Measurements from ENCODE around the gene L1CAM. TPM values are rescaled to one million over a fixed set of nuclear protein-coding genes. Genes with fewer than 3 reads are reported as not detected.

The L1CAM gene
- total and polyA plus RNA-seq, 9 of the 15 experiments (the other 6 are each of a cell fraction or from before 2014, with no cell fraction given) = 0.09 to 0.86 (median 0.26) TPM; not detected in 3

DNA sequence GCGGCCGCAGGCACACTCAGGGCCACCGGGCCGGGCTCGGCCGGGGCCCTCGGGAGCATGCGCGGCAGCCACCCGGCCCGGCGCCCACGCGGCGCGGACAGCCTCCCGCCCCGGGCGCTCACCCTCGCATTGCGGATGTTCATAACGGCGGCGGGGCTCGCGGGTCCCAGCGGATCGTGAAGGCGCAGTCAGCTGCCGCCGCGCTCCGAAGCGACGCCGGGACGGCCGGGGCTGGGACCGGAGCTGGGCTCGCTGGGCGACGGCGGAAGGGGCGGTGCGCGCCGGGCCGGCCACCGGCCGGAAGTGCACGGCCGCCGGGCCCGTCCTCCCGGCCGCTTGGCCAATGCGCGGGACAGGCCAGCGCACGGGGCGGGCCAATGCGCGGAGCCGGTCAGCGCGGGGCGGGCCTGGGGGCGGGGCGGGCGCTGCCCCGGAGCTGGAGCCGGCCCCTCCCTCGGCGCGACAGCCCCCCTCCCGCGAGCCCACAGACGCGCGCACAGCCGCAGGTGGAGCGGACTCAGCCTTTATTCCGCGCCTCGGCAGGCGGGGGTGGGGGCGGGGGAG lies 48.9 kb upstream of the L1CAM start, which contains the start of gene NAA10 (continued):
- TF ChIP-seq, protein P1, sequence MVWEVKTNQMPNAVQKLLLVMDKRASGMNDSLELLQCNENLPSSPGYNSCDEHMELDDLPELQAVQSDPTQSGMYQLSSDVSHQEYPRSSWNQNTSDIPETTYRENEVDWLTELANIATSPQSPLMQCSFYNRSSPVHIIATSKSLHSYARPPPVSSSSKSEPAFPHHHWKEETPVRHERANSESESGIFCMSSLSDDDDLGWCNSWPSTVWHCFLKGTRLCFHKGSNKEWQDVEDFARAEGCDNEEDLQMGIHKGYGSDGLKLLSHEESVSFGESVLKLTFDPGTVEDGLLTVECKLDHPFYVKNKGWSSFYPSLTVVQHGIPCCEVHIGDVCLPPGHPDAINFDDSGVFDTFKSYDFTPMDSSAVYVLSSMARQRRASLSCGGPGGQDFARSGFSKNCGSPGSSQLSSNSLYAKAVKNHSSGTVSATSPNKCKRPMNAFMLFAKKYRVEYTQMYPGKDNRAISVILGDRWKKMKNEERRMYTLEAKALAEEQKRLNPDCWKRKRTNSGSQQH (CRISPR knock-in tag; IDR thresholded peaks at IDR 0.05) = no peak
- no peak for TF ChIP-seq MCM2 (IDR thresholded peaks at IDR 0.05; ENCODE audit: low read depth)
- TF ChIP-seq, protein P2, sequence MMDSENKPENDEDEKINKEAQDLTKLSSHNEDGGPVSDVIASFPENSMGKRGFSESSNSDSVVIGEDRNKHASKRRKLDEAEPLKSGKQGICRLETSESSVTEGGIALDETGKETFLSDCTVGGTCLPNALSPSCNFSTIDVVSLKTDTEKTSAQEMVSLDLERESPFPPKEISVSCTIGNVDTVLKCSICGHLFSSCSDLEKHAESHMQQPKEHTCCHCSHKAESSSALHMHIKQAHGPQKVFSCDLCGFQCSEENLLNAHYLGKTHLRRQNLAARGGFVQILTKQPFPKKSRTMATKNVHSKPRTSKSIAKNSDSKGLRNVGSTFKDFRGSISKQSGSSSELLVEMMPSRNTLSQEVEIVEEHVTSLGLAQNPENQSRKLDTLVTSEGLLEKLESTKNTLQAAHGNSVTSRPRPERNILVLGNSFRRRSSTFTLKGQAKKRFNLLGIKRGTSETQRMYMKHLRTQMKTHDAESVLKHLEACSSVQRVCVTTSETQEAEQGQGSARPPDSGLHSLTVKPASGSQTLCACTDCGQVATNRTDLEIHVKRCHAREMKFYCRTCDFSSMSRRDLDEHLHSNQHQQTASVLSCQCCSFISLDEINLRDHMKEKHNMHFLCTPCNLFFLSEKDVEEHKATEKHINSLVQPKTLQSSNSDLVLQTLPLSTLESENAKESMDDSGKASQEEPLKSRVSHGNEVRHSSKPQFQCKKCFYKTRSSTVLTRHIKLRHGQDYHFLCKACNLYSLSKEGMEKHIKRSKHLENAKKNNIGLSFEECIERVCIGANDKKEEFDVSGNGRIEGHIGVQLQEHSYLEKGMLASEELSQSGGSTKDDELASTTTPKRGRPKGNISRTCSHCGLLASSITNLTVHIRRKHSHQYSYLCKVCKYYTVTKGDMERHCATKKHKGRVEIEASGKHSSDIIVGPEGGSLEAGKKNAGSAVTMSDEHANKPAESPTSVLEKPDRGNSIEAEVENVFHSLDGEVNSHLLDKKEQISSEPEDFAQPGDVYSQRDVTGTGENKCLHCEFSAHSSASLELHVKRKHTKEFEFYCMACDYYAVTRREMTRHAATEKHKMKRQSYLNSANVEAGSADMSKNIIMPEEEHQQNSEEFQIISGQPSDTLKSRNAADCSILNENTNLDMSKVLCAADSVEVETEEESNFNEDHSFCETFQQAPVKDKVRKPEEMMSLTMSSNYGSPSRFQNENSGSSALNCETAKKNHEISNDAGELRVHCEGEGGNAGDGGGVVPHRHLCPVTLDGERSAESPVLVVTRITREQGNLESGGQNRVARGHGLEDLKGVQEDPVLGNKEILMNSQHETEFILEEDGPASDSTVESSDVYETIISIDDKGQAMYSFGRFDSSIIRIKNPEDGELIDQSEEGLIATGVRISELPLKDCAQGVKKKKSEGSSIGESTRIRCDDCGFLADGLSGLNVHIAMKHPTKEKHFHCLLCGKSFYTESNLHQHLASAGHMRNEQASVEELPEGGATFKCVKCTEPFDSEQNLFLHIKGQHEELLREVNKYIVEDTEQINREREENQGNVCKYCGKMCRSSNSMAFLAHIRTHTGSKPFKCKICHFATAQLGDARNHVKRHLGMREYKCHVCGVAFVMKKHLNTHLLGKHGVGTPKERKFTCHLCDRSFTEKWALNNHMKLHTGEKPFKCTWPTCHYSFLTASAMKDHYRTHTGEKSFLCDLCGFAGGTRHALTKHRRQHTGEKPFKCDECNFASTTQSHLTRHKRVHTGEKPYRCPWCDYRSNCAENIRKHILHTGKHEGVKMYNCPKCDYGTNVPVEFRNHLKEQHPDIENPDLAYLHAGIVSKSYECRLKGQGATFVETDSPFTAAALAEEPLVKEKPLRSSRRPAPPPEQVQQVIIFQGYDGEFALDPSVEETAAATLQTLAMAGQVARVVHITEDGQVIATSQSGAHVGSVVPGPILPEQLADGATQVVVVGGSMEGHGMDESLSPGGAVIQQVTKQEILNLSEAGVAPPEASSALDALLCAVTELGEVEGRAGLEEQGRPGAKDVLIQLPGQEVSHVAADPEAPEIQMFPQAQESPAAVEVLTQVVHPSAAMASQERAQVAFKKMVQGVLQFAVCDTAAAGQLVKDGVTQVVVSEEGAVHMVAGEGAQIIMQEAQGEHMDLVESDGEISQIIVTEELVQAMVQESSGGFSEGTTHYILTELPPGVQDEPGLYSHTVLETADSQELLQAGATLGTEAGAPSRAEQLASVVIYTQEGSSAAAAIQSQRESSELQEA (IDR thresholded peaks at IDR 0.05; ENCODE audit: low read depth) = no peak
- TF ChIP-seq SUPT5H (IDR thresholded peaks at IDR 0.05) = no peak
- TF ChIP-seq, protein P3, sequence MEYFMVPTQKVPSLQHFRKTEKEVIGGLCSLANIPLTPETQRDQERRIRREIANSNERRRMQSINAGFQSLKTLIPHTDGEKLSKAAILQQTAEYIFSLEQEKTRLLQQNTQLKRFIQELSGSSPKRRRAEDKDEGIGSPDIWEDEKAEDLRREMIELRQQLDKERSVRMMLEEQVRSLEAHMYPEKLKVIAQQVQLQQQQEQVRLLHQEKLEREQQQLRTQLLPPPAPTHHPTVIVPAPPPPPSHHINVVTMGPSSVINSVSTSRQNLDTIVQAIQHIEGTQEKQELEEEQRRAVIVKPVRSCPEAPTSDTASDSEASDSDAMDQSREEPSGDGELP (CRISPR knock-in tag; IDR thresholded peaks at IDR 0.05; ENCODE audit: borderline replicate concordance) = no peak
- TF ChIP-seq SAP30 (IDR thresholded peaks at IDR 0.05; ENCODE audit: borderline replicate concordance, insufficient read depth, low read depth, low read length, poor library complexity, severe bottlenecking) = peak; percentile 18
- peak; percentile 94 for TF ChIP-seq GABPA (tag; conservative IDR thresholded peaks at IDR 0.05; ENCODE audit: low read depth)
- no peak for TF ChIP-seq HDAC3 (IDR thresholded peaks at IDR 0.05; ENCODE audit: borderline replicate concordance, partially characterized antibody)
- peak; percentile 66 for TF ChIP-seq RBFOX2 (IDR thresholded peaks at IDR 0.05; ENCODE audit: low read depth, low read length)
- no peak for TF ChIP-seq IFI16 (CRISPR knock-in tag; IDR thresholded peaks at IDR 0.05)
- no peak for TF ChIP-seq TCFL5 (CRISPR knock-in tag; conservative IDR thresholded peaks at IDR 0.05)
- no peak for TF ChIP-seq POLR3G (IDR thresholded peaks at IDR 0.05; ENCODE audit: extremely low read depth, insufficient read length, insufficient replicate concordance)
- TF ChIP-seq RCOR1 (IDR thresholded peaks at IDR 0.05; ENCODE audit: borderline replicate concordance in 1 of 2, low read depth in 2 of 2, low read length in 2 of 2) = no peak
- no peak for TF ChIP-seq ZNF121 (CRISPR knock-in tag; conservative IDR thresholded peaks at IDR 0.05)
- TF ChIP-seq SIN3A (IDR thresholded peaks at IDR 0.05; ENCODE audit: borderline replicate concordance in 2 of 2, control insufficient read depth in 1 of 2, low read depth in 2 of 2, low read length in 2 of 2) = peak in 1 of 2 experiments; percentile 79; a peak in 1 of 4 replicates
- no peak for TF ChIP-seq TCF7L2 (IDR thresholded peaks at IDR 0.05; ENCODE audit: low read depth, low read length)
- no peak for TF ChIP-seq LCOR (CRISPR knock-in tag; IDR thresholded peaks at IDR 0.05)
- no peak for TF ChIP-seq GTF2F1 (IDR thresholded peaks at IDR 0.05; ENCODE audit: low read depth, low read length)

Measured in K562 (cell line).